DMS114 treated with DMSO at 0.1 percent for 48 hours (cell line): ENCODE results near the gene PIK3R3.

Source experiments
- DNase-seq: peaks from one replicate; lab custom pipeline; 2025; ENCODE audit not compliant: unreplicated experiment; lab: John Stamatoyannopoulos, UW

Gene PIK3R3

GRCh38 chr1:46030074-46030870, 102.2 kb downstream of the PIK3R3 start:
- no peak for DNase-seq

- no peak for DNase-seq
Measured at GRCh38 chr1:46027788-46028573, 104.4 kb downstream of the PIK3R3 start.

GRCh38 chr1:46026531-46026930, 105.9 kb downstream of the PIK3R3 start:
- no peak for DNase-seq

- DNase-seq, result no peak
Measured at GRCh38 chr1:46021046-46021996, 111.1 kb downstream of the PIK3R3 start.

- no peak for DNase-seq
Measured at GRCh38 chr1:46020010-46020409, 112.4 kb downstream of the PIK3R3 start.

GRCh38 chr1:46019348-46019747, 113.1 kb downstream of the PIK3R3 start:
- DNase-seq, result no peak

GRCh38 chr1:46017876-46018503, 114.4 kb downstream of the PIK3R3 start:
- no peak for DNase-seq

GRCh38 chr1:46013581-46013980, 118.8 kb downstream of the PIK3R3 start:
- no peak for DNase-seq

GRCh38 chr1:46012236-46012635, 120.2 kb downstream of the PIK3R3 start:
- DNase-seq, result no peak

GRCh38 chr1:46011121-46011695, 121.2 kb downstream of the PIK3R3 start:
- no peak for DNase-seq

GRCh38 chr1:46010611-46011010, 121.8 kb downstream of the PIK3R3 start:
- DNase-seq, result no peak

- no peak for DNase-seq
Measured at GRCh38 chr1:46008585-46008984, 123.8 kb downstream of the PIK3R3 start.

GRCh38 chr1:46005594-46005993, 126.8 kb downstream of the PIK3R3 start:
- no peak for DNase-seq

- no peak for DNase-seq
Measured at GRCh38 chr1:46004492-46004891, 127.9 kb downstream of the PIK3R3 start.

- no peak for DNase-seq
Measured at GRCh38 chr1:46003315-46003714, 129.1 kb downstream of the PIK3R3 start.

GRCh38 chr1:46002551-46003150, 129.8 kb downstream of the PIK3R3 start:
- DNase-seq, result no peak

GRCh38 chr1:46001081-46001785, 131.2 kb downstream of the PIK3R3 start:
- no peak for DNase-seq

GRCh38 chr1:45999507-45999906, 132.9 kb downstream of the PIK3R3 start:
- no peak for DNase-seq

GRCh38 chr1:45998020-45998617, 134.3 kb downstream of the PIK3R3 start:
- DNase-seq, result no peak
